ENCODE results near the gene RASA3.
"Not testable (repeated sequence)": the region's sequence is repeated elsewhere in the genome, so short reads cannot be mapped to it uniquely, and the experiment has no call there.

The RASA3 gene

DNA sequence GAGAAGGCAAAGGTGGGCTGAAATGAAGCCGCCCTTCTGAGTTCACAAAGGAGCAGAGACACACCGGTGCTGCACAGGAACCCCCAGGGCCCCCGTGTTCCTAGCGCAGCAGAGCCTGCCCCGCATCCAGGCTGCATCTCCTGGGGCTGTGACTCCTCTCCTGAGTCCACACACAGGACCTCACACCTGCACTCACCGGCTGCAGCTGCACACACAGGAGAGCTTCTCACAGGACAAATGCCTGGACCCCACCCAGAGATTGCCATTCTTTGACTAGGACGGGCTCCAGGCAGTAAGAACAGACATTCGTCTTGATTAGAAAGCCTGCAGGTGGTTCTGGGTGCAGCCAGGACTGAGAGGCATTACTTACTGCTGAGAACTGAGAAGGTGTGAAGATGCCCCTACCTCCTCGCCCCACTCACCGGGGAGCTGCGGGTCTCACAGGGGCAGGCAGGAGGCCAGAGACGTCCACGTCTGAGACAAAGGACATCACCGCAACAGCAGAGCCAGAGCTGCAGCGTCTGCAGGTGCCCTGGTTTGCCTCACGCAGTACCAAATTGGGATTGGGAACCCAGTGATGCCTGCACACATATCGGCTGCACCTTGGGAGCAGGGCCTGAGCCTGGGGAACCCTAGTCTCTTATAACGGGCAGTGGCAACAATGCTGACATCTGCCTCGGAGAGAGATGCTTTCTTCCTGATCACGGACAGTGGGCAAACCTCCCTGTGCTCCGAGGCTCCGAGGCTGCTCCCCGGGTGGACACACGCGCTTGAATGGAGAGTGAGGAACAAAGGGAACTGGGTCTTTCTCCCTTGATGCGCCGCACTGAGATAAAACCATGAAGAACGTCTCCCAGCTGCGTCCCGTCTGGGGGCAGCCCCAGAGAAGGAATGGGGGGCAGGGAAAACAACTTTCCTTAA lies 50.4 kb downstream of the RASA3 start:
- DNase-seq (ENCODE audit: low spot score), result peak; percentile 37

GRCh38 chr13:114080739-114081561 lies 51.5 kb downstream of the RASA3 start:
- peak; percentile 60 for DNase-seq (ENCODE audit: low spot score)

DNA sequence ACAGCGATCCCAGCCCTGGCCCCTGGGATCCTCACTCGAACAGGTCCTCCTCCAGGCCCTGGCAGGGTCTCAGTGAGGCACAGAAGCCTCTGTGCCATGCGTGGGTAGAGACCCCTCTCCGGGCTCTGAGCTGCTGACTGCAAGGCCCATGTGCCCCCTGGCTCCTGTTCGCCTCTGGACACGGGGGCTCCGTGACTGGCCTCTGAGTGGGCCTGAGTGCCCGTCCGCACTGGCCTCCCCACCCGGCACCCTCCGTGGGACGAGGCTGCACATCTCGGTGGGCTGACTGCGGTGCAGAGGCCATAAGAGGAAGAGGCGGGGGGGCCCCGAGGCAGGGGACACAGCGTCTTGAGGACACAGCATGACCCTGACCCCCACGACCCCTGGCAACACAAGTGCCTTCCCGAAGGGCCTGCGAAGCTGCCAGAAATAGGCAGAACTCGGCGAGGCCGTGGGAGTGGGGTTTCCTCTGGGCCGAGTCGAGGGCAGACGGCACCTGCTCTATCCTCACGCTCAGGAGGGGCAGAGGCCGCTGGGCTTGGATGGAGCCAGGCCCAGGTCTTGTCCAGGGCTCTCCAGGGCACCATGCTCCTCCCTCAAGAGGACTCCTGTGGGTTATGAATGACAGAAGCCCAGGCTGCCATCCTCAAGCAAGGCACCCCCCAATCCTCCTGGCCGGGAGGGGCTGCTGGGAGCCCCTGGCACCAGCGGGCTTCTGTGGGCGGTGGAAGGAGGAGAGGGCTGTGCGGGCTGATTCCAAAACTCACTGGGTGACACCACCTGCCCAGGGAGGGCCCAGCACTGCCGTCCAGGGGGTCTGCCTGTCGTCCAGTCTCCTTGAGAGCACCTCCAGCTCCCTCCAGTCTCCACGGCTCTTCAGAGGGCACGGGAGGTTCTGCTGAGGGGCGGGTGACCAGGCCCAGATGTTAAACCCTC lies 52.6 kb downstream of the RASA3 start:
- no peak for DNase-seq (ENCODE audit: low spot score)

- no peak for DNase-seq (ENCODE audit: low spot score)
Observed at GRCh38 chr13:114078461-114079451, 53.7 kb downstream of the RASA3 start.

GRCh38 chr13:114077933-114078325 lies 54.5 kb downstream of the RASA3 start:
- no peak for DNase-seq (ENCODE audit: low spot score)

DNA sequence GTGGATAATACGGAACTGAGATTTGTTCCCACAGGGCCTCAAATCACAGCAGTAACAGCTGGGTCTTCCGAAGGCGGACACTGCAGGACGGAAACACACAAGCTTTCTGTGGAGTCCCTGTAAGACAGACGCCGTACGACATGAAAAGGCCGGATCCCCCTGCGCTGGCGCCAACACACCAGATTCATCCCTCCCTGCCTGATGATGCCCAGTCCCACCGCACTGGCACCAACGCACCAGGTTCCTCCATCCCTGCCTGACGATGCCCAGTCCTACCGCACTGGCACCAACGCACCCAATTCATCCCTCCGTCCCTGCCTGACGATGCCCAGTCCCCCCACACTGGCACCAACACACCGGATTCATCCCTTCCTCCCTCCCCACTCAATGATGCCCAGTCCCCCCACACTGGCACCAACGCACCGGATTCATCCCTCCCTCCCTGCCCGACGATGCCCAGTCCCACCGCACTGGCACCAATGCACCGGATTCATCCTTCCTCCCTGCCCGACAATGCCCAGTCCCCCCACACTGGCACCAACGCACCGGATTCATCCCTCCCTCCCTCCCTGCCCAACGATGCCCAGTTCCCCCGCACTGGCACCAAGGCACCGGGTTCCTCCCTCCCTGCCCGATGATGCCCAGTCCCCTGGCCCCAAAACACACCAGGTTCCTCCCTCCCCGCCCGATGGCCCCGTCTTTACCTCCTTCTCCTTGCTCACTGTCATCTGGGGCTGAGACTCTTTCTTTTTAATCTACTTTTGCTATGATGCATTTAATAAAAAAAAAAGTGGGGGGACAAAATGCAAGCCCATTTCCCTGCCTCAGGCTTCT lies 55.1 kb downstream of the RASA3 start:
- no peak for DNase-seq (ENCODE audit: low spot score)

GRCh38 chr13:114076329-114077090 lies 55.9 kb downstream of the RASA3 start:
- DNase-seq (ENCODE audit: low spot score), result no peak

- DNase-seq (ENCODE audit: low spot score), result not testable (repeated sequence)
Observed at GRCh38 chr13:114075811-114076210, 56.6 kb downstream of the RASA3 start.

DNA sequence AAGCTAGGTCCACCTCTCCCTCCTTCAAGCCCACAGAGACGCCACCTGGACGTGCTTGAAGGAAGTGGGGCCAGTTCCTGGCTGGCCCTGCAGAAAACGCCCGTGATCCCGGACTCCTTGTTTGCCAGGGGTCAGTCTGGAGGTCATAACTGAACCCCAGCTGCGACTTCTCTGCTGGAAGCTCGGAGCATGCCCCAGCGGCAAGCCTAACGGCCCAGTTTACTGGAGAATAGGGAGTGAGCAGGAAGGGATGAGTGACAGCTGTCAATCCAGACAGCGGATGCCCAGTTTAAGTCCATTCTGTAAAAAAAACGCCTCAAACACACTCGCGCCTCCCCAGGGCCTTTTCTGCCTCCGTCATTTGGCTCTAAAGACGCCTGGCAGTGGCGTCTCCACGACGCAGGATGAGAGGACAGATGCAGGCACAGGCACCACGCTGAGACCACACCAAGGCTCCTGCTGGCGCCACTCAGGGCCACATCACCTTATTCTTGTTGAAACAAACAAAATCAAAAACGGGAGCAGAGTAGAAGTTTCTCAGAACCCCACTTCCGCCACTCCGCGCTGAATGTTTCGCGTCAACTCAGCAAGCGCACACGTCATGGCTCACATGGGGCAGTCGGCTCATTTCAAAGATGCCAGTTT lies 57.6 kb downstream of the RASA3 start:
- DNase-seq (ENCODE audit: low spot score), result no peak

GRCh38 chr13:114073881-114074612 lies 58.4 kb downstream of the RASA3 start:
- no peak for DNase-seq (ENCODE audit: low spot score)

- DNase-seq (ENCODE audit: low spot score), result no peak
Observed at GRCh38 chr13:114072421-114072820, 60.0 kb downstream of the RASA3 start.

- no peak for DNase-seq (ENCODE audit: low spot score)
Observed at GRCh38 chr13:114071991-114072390, 60.4 kb downstream of the RASA3 start.

DNA sequence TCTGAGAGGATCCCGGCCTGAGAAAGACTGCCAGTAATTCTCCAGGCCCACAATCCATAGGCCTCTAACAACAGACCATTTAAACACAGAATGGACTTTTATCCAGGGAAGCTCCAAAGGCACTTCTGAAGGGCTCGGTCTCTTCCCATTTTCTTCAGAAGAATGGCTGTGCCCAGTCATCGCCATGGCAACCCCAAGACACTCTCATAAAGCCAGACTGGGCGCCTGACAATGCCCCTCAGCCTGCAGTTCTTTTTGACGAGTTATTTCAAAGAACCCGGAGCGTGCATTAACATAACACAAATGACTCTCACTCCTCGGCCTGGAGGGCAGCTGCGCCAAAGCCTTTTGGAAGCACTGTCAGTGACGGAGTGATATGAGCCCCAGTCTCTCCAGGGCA lies 61.0 kb downstream of the RASA3 start:
- DNase-seq (ENCODE audit: low spot score), result no peak

DNA sequence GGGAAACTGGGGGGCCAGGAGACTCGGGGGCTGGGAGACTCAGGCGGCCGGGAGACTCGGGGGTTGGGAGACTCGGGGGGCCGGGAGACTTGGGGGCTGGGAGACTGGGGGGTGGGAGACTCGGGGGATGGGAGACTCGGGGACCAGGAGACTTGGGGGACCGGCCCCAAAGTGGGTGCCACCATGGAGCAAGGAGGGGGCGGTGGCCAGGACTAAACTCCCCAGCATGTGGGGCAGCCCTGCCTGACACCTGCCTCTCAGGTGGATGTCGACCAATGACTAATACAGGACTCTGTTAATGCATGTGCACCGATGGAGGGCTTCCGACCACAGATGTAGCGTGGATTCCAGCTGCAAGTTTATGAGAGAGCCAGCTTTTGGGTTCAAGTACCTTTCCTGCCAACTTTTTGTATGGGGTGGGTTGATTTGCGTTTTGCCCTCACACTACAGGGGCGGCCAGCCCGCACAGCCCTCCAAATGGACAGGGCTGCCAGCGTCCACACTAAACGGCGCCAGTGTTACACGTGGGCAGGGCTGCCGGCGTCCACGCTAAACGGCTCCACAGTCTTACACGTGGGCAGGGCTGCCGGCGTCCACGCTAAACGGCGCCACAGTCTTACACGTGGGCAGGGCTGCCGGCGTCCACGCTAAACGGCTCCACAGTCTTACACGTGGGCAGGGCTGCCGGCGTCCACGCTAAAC lies 62.2 kb downstream of the RASA3 start:
- DNase-seq (ENCODE audit: low spot score), result peak; percentile 33

- DNase-seq (ENCODE audit: low spot score), result no peak
Observed at GRCh38 chr13:114069376-114070097, 62.9 kb downstream of the RASA3 start.

GRCh38 chr13:114068656-114069318 lies 63.6 kb downstream of the RASA3 start:
- DNase-seq (ENCODE audit: low spot score), result no peak
